Activated T-cell treated with anti-CD3 and anti-CD28 coated beads for 4 hours (primary cell): ENCODE data around the gene TIMM50.
"Not testable (repeated sequence)": the region's sequence is repeated elsewhere in the genome, so short reads cannot be mapped to it uniquely, and the experiment has no call there.

Experiments
- DNase-seq: peaks from one replicate; pipeline ENCODE4 v3.0.0-alpha.2; 2020

Gene TIMM50

DNA sequence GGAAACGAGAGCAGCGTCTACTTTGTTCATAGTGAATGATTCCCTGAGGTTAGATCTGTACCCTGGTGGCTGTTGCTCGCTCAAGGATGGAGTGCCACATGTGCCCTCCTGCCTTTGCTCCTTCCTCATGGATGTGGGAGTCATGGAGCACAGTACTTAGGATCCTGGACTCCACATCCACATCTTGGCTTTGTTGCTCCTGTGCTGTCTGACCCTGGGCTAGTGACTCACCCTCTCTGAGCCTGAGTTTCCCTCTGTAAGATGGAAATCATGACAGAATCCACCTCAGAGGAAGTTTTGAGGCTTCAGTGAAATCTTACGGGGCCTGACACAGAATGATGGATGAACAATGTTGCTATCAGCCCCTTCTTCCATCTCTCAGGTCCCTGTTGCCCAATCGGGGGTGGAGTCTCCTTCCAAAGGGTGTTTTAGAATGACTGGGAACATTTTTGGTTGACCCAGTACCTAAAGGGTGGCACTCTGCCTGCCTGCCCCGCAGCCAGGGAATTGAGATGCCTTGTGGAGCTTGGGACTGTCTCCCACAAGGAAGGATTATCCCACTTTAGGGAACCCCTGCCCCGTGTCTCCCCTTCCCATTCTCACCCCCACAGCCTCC lies 9.8 kb upstream of the TIMM50 start:
- no peak for DNase-seq

- DNase-seq, result no peak
Observed at GRCh38 chr19:39471756-39472536, 8.7 kb upstream of the TIMM50 start.

- no peak for DNase-seq
Observed at GRCh38 chr19:39472746-39473442, 7.7 kb upstream of the TIMM50 start.

DNA sequence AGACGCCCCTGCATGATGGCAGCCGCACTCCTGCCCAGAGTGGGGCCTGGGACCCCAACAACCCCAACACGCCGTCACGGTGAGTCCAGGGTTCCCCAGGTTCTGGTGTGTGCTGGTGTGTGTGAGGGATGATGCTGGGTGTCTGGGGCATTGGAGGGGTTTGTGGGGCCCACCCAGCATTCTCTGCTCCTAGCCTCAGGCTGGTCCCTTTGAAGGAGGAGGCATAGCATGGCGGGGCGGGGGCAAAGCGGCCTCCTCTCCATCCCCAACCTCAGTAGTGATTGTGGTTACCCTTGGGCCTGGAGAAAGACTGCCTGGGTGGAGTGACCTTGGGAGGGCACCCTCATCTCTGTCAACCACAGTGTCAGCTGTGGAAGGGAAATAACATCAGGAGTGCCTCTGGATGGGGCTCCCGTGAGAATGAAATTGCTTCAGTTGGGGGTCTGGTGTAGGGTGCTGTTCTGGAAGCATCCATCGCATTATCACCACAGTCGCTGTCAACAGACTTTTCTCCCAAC lies 7.1 kb upstream of the TIMM50 start:
- no peak for DNase-seq

GRCh38 chr19:39474139-39474620 lies 6.5 kb upstream of the TIMM50 start:
- DNase-seq, result peak; percentile 69

DNA sequence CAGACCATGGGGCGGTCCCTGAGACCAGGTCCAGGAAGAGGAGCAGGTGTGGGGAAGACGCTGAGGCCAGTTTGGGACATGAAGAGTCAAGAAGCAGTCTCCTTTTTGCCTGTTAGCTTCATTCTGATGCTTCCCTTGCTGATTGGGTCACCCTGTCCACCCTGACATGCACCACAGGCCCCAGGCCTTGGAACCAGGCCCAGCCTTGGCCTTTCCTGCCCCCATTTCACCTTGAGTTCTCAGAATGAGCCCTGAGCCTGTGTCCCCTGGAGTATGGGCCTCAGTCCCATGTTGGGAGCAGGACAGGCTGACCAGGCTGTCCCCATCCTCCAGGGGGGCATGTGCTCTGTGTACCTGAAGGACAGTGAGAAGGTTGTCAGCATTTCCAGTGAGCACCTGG lies 4.9 kb upstream of the TIMM50 start:
- no peak for DNase-seq

DNA sequence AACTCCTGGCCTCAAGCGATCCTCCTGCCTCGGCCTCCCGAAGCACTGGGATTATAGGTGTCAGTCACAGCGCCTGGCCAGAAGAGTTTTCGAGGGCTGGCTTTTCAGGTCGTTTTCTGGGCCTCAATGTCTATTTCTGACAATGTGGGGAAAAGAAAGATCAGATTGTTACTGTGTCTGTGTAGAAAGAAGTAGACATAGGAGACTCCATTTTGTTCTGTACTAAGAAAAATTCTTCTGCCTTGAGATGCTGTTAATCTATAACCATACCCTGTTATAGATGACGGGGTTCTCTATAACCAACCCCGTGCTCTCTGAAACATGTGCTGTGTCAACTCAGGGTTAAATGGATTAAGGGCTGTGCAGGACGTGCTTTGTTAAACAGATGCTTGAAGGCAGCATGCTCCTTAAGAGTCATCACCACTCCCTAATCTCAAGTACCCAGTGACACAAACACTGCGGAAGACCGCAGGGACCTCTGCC lies 1.3 kb upstream of the TIMM50 start:
- not testable (repeated sequence) for DNase-seq

- DNase-seq, result no peak
Observed at GRCh38 chr19:39479916-39480315, 722 bp upstream of the TIMM50 start.

GRCh38 chr19:39481229-39481545 lies 549 bp downstream of the TIMM50 start:
- no peak for DNase-seq

DNA sequence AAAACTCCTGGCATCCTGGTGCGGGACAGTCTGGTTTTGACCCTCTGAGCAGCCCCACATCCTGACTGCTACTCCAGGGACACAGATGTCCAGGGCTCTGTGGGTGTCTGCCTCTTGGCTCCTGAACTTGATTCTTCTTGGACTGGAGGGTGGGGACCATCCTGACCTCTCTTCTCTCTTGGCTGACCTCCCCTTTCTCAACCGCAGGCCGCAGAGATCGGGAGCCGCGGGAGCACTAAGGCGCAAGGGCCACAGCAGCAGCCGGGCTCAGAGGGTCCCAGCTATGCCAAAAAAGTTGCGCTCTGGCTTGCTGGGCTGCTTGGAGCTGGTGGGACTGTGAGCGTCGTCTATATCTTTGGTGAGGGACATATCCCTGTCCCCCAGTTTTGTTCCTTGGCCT lies 1.0 kb downstream of the TIMM50 start:
- no peak for DNase-seq

- DNase-seq, result no peak
Observed at GRCh38 chr19:39483141-39483540, 2.5 kb downstream of the TIMM50 start.

- no peak for DNase-seq
Observed at GRCh38 chr19:39489756-39490155, 9.1 kb downstream of the TIMM50 start.

DNA sequence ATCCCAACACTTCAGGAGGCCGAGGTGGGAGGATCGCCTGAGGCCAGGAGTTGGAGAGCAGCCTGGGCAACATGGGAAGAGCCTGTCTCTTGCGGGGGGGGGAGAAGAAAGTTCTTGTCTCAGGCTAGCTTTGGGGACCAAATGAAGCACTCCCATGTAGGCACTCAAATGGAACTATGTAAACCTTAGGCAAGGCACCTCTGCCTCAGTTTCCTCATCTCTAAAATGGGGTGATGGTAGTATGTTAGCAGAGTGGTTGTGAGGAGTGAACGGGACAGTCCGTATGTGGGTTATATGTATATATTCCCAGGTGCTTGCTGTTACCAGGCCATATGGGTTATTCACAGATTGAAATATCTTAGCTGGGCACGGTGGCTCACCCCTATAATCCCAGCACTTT lies 11.6 kb downstream of the TIMM50 start:
- DNase-seq, result no peak

- DNase-seq, result no peak
Observed at GRCh38 chr19:39492788-39493187, 12.2 kb downstream of the TIMM50 start.

GRCh38 chr19:39494661-39495060 lies 14.0 kb downstream of the TIMM50 start:
- no peak for DNase-seq

DNA sequence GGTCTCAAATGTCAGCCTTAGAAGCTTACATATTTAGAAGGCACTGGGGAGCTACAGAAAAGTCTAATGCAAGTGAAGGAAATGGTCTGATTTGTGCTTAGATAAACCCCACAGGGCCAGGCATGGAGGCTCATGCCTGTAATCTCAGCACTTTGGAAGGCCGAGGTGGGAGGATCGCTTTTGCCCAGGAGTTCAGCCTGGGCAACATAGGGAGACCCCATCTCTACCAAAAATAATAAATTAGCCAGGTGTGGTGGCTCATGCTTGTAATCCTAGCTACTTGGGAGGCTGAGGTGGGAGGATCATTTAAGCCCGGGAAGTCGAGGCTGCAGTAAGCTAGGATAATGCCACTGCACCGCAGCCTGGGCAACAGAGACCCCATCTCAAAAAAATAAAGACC lies 15.4 kb downstream of the TIMM50 start:
- DNase-seq, result no peak

DNA sequence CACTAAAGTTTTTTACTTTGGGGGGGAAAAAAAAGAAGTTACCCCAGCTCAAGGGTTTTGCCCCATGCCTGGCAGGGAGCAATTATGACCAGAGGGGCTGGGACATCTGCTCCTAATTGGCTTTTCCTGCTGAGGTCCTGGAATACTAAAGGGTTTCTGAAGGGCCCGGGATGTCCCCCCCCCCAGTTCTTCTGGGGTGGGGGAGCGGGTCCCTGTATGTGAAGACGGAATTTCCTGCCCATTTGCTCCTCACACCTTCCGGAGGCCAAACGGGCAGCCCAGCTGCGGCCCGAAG lies 17.0 kb downstream of the TIMM50 start:
- DNase-seq, result no peak

GRCh38 chr19:39497996-39498797 lies 17.6 kb downstream of the TIMM50 start:
- DNase-seq, result no peak

- no peak for DNase-seq
Observed at GRCh38 chr19:39498798-39499642, 18.4 kb downstream of the TIMM50 start, which contains the start of gene DLL3. TSS of gene DLL3 (plus strand) at chr19:39498947. CDS start at chr19:39498975, 28 bp downstream.

DNA sequence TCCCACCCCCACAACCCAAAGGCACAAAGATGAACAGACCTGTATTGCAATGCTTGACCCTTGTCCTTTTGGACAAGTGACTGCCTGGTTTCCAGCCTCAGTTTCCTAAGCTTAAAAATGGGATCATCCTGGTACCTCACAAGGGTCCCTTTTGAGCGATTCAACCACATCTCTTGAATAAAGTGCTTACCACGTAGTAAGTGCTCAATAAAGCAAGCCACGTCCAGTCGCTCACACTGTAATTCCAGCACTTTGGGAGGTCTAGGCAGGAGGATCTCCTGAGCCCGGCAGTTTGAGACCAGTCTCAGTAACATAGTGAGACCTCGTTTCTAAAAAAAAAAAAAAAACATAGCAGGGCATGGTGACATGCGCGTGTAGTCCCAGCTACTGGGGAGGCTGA lies 19.3 kb downstream of the TIMM50 start:
- no peak for DNase-seq

GRCh38 chr19:39500543-39500942 lies 19.9 kb downstream of the TIMM50 start:
- DNase-seq, result no peak

DNA sequence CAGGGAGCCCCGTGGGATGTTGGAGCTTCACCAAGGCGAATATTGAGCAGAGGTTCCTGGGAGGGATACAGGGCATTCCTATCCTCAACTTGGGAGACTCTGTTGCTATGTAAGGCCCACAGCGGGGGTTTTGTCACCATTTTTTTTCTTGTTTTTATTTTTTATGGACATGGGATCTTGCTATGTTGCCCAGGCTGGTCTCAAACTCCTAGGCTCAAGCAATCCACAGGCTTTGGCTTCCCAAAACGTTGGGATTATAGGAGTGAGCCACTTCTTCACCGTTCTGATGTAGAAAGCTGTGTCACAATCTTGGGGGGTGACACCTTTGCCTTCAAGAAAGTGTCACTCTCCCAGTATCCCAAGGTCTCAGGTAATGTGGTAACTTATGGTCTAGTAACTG lies 20.7 kb downstream of the TIMM50 start:
- DNase-seq, result no peak
